ENCODE results near the gene PCP4L1.
"Not testable (repeated sequence)": the region's sequence is repeated elsewhere in the genome, so short reads cannot be mapped to it uniquely, and the experiment has no call there.

Gene PCP4L1

DNA sequence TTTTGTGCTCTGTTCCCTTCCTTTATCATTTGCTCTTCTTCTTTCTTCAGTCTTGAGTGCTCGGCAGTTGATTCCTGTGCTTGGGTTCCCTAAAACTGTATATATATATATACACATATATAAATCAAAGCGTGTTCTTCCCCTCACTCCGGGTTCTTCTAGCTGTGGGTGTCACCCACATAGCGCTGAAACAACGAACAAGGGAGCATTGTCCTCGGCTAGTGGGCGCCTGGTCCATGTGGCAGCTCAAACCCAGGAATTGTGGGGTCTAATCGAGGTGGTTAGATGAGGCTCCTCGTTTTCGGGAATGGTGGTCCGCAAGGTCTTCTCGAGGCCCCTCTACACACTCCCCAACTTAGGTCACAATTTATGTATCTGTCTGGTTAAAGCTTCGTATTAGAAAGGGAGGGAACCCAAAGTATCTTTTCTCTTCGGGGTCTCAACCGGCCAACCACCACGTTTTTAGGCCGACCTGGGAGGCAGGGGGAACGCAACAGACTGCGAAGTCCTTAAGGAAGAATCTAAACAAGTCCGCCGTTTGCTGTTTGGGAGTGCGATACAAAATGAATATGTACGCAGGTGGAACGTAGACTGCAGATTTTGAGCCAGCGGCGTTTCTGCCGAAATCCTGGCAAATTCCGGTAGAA, 55.1 kb downstream of the PCP4L1 start:
- peak in 23 of 51 donors; percentile 4 to 82 (median 35) for DNase-seq

DNA sequence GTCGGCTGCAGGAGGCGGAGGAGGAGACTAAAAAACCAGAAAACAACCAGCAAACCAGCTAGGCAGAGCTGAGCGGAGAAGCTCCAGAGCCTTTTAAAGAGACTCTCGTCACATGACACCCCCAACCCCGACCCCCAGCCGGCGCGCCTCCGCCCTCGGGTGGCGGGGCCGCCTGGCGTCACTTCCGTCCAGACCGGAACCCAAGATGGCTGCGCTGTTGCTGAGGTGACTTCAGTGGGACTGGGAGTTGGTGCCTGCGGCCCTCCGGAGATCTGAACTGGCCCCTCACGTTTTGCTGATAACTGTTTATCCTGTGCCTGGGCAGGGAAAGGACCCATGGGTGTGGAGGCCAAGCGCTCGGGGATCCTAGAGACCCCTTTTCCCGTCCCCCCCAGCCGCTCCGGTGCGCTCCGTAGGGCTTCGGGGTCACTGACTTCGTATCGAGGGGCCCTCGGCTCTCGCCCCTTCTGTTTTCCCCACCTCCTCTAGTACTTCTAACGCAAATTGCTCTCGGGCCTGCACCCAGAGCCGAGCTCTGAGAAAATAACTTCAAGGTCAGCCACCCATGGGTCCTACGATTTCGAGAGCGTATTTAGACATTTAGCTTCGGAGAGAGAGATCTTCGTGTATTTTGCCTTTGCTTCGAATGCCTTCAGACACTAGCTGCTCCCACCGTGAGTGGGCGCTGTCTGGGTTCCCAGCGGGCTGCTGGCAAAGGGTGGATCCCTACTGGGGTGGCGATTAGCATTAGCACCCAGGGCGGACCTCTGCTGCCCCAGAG, 55.8 kb downstream of the PCP4L1 start, which contains the start of gene SDHC:
Gene SDHC, plus strand, starts transcription at position 181 of the 781 bp plus-strand sequence. Its CDS starts 25 bp downstream, at position 206.
- DNase-seq: peak; percentile 58 to 96 (median 88)

DNA sequence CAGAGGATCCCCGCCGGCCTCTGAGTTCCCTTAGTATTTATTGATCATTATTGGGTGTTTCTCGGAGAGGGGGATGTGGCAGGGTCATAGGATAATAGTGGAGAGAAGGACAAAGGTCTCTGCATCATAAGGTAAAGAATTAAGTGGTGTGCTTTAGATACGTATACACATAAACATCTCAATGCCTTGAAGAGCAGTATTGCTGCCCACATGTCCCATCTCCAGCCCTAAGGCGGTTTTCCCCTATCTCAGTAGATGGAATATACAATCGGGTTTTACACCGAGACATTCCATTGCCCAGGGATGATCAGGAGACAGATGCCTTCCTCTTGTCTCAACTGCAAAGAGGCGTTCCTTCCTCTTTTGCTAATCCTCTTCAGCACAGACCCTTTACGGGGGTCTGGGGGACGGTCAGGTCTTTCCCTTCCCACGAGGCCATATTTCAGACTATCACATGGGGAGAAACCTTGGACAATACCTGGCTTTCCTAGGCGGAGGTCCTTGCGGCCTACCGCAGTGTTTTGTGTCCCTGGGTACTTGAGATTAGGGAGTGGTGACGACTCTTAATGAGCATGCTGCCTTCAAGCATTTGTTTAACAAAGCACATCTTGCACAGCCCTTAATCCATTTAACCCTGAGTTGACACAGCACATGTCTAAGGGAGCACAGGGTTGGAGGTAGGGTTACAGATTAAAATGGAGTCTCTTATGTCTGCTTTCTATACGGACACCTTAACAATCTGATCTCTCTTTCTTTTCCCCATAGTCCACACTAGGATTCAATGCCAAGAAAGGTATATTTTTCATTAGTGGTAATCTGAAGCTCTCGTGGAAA, 57.5 kb downstream of the PCP4L1 start:
- not testable (repeated sequence) for DNase-seq

DNA sequence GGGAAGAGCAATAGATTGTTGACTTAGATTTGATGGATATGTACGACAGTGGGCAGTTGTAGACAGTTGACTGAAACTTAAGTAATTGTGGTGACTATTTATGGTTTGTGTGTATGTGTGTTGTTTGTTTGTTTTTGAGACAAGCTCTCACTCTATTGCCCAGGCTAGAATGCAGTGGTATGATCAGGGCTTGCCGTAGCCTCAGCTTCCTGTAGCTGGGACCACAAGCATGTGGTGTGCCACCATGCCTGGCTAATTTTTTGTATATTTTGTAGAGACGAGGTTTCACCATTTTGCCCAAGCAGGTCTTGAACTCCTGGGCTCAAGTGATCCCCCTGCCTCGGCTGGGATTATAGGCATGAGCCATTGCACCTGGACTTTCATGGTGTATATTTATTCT, 65.5 kb downstream of the PCP4L1 start:
- DNase-seq: no peak

DNA sequence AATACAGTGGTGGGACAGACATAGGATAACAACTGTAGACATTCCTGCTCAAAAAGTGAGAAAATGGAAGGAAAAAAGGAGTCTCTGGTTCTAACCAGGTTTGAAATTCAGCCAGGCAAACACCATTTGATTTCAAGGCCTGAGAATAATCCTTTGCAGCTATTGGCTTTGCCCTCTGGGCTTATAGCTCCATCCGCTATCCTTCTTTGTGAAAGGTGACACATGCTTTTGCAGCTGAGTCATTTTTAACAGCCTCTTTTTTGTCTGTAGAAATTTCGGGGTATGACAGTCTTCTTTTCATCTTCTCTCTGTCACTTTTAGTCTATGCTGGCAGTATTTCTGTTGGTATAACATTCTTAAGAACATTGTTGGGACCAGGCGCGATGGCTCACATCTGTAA, 71.8 kb downstream of the PCP4L1 start:
- DNase-seq: no peak

- no peak for DNase-seq
Measured at GRCh38 chr1:161333166-161333565, 74.6 kb downstream of the PCP4L1 start.
